Type B pancreatic cell (in vitro differentiated cells): ENCODE results near the gene FOXRED2. TPM values are rescaled to one million over a fixed set of nuclear protein-coding genes. Genes with fewer than 3 reads are reported as not detected.

ENCODE experiments used
- DNase-seq: peaks from one replicate; pipeline ENCODE4 v3.0.0; 2021; ENCODE audit warnings: mixed read lengths; ENCODE audit not compliant: unreplicated experiment; ENCODE audit errors: extremely low spot score
- H3K27ac Mint-ChIP-seq: 2 replicates; pipeline ENCODE4 v1.8.0; 2021; ENCODE audit warnings: mild to moderate bottlenecking, mixed read lengths
- H3K27me3 Mint-ChIP-seq: 2 replicates; pipeline ENCODE4 v1.8.0; 2021; ENCODE audit warnings: mixed read lengths
- H3K36me3 Mint-ChIP-seq: 2 replicates; pipeline ENCODE4 v1.8.0; 2021; ENCODE audit warnings: mixed read lengths
- H3K4me1 Mint-ChIP-seq: one replicate; pipeline ENCODE4 v1.8.0; 2021; ENCODE audit warnings: mixed read lengths; ENCODE audit not compliant: unreplicated experiment
- H3K4me3 Mint-ChIP-seq: 2 replicates; pipeline ENCODE4 v1.8.0; 2021; ENCODE audit warnings: mild to moderate bottlenecking, mixed read lengths
- H3K9me3 Mint-ChIP-seq: 2 replicates; pipeline ENCODE4 v1.8.0; 2021; ENCODE audit warnings: mixed read lengths
- total RNA-seq: library from RNA; stranded (reverse); gene quantifications from 2 replicates; pipeline ENCODE4 v1.2.1, GENCODE V29; 2021; ENCODE audit warnings: low replicate concordance
- TF ChIP-seq, protein P1 (sequence below): fragments of 200-600 bp; sonication (generic); conservative IDR thresholded peaks from 2 replicates; pipeline ENCODE4 v1.5.0; 2021; ENCODE audit warnings: antibody characterized with exemption, mild to moderate bottlenecking

FOXRED2 gene
- total RNA-seq, 1 donor from 2014 or later, result 38.8 TPM

DNA sequence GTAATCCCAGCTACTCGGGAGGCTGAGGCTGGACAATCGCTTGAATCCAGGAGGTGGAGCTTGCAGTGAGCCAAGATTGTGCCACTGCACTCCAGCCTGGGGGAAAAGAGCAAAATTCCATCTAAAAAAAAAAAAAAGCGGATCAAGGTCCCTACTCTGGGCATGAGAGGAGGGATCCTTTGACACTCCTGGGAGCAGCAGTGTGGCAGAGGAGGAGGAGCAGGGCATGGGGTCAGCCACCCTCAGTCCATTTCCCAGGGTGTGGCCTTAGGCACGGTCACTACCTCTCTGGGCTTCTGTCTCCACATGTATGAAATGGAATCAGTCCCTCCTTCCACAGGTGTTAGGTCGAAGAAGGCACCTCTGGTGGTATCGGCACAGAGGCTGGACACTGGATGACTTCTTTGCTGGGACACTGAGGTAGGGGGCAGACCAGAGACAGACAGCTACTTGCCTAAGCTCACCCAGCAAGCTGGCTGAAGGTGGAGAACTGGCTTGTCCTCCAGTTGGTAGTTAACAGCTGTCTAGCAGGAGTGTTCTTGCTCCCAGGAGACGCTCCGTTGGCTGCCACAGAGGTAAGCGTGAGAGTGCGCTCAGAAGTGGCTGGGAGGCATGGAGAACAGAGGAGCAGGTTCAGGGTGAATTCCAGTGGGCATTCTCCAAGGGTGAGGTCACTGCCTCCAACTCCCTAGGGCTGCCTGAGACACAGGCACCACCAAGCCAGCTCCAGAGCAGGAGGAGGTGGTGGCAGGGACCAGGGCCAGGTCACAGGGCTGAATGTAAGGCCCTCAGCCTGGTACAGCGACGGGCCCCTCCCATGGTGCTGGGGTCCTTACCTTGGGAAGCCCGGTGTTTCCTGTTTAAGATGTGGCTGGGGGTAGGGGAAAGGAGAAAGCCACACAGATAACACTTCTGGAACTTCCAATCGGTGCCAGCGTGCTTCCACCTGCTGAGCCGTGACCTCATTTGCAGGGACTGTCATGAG, 44.9 kb downstream of the FOXRED2 start:
- peak overlapping the region; percentile 97 for H3K27ac Mint-ChIP-seq
- no peaks in the 10 kb centered on the region for H3K9me3 Mint-ChIP-seq
- TF ChIP-seq, protein P1, sequence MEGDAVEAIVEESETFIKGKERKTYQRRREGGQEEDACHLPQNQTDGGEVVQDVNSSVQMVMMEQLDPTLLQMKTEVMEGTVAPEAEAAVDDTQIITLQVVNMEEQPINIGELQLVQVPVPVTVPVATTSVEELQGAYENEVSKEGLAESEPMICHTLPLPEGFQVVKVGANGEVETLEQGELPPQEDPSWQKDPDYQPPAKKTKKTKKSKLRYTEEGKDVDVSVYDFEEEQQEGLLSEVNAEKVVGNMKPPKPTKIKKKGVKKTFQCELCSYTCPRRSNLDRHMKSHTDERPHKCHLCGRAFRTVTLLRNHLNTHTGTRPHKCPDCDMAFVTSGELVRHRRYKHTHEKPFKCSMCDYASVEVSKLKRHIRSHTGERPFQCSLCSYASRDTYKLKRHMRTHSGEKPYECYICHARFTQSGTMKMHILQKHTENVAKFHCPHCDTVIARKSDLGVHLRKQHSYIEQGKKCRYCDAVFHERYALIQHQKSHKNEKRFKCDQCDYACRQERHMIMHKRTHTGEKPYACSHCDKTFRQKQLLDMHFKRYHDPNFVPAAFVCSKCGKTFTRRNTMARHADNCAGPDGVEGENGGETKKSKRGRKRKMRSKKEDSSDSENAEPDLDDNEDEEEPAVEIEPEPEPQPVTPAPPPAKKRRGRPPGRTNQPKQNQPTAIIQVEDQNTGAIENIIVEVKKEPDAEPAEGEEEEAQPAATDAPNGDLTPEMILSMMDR, result no peak
- no peaks in the 10 kb centered on the region for H3K27me3 Mint-ChIP-seq
- no peak for DNase-seq
- no peaks in the 10 kb centered on the region for H3K36me3 Mint-ChIP-seq
- H3K4me3 Mint-ChIP-seq, result no peak overlapping the region
- peaks cover 11% of the 10 kb centered on the region for H3K4me1 Mint-ChIP-seq

DNA sequence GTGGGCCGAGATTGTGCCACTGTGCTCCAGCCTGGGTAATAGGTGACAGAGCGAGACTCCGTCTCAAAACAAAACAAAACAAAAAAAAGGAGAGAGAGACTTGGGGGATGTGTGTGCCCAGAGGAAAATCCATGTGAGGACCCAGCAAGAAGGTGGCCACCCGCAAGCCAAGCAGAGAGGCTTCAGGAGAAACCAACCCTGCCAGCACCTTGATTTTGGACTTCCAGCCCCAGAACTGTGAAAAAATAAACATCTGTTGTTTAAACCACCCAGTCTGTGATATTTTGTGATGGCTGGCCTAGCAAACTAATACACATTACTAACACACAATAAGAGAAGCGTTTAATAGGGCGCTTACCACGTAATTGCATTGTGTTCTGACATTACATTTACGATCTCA, 46.6 kb downstream of the FOXRED2 start:
- TF ChIP-seq, protein P1, result no peak
- peak overlapping the region; percentile 82 for H3K27ac Mint-ChIP-seq
- H3K36me3 Mint-ChIP-seq, result no peaks in the 10 kb centered on the region
- H3K4me1 Mint-ChIP-seq, result peaks cover 11% of the 10 kb centered on the region
- H3K4me3 Mint-ChIP-seq, result no peak overlapping the region
- H3K9me3 Mint-ChIP-seq, result no peaks in the 10 kb centered on the region
- H3K27me3 Mint-ChIP-seq, result no peaks in the 10 kb centered on the region
- DNase-seq, result no peak

DNA sequence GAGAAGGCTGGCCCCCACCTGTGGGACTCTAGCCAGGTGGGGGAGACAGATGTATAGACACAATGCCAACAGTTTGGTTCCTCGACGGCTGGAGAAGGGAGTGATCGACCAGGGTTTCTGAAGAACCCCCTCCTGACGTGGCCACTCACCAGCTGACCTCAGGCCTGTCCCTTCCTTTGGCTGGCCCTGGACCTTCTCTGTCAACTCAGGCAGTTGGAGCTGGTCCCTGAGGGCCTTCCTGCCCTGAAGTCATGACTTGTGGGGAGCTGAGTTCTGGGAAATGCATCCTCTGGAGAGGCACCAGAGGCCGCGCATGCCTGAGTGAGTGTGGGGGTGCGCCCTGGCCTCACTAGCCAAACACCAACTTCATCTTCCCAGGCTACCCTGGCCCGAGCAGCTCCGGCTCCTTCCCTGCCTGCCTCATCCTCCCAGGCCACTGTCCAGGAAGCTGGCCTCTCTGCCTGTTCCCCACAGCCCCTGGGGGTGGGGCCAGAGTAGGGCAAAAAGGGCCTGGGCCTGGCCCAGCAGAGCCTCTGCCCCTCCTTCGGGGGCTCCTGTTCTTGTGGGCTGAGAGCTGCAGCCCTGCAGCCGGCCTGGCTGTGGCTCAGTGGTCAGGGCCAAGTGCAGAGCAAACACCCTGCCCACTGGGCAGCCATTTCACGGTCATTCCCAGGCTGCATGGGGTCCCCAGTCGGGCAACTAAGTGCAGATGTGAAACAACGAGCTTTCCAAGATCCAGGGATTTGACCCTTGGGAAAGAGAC, 49.0 kb downstream of the FOXRED2 start:
- DNase-seq, result no peak
- no peak overlapping the region for H3K4me3 Mint-ChIP-seq
- no peaks in the 10 kb centered on the region for H3K27me3 Mint-ChIP-seq
- H3K9me3 Mint-ChIP-seq, result no peaks in the 10 kb centered on the region
- no peak overlapping the region for H3K27ac Mint-ChIP-seq
- H3K36me3 Mint-ChIP-seq, result no peaks in the 10 kb centered on the region
- peaks cover 11% of the 10 kb centered on the region for H3K4me1 Mint-ChIP-seq
- TF ChIP-seq, protein P1, result no peak

DNA sequence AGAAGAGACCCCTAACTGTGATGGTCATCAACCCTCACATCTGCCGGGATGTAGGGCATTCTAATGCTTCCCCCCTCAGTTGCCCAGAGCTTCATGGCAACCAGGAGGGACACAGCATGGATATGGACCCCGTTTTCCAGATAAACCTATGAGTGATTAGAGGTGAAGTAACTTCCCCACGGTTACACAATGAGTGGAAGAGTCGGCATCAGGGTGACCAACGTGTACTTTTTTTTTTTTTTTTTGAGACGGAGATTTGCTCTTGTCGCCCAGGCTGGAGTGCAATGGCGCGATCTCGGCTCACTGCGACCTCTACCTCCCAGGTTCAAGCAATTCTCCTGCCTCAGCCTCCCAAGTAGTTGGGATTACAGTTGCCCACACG, 50.4 kb downstream of the FOXRED2 start:
- peak overlapping the region; percentile 79 for H3K27ac Mint-ChIP-seq
- H3K36me3 Mint-ChIP-seq, result no peaks in the 10 kb centered on the region
- H3K4me3 Mint-ChIP-seq, result peak overlapping the region; percentile 4
- peaks cover 9% of the 10 kb centered on the region for H3K4me1 Mint-ChIP-seq
- H3K9me3 Mint-ChIP-seq, result no peaks in the 10 kb centered on the region
- TF ChIP-seq, protein P1, result no peak
- H3K27me3 Mint-ChIP-seq, result no peaks in the 10 kb centered on the region
- DNase-seq, result no peak

DNA sequence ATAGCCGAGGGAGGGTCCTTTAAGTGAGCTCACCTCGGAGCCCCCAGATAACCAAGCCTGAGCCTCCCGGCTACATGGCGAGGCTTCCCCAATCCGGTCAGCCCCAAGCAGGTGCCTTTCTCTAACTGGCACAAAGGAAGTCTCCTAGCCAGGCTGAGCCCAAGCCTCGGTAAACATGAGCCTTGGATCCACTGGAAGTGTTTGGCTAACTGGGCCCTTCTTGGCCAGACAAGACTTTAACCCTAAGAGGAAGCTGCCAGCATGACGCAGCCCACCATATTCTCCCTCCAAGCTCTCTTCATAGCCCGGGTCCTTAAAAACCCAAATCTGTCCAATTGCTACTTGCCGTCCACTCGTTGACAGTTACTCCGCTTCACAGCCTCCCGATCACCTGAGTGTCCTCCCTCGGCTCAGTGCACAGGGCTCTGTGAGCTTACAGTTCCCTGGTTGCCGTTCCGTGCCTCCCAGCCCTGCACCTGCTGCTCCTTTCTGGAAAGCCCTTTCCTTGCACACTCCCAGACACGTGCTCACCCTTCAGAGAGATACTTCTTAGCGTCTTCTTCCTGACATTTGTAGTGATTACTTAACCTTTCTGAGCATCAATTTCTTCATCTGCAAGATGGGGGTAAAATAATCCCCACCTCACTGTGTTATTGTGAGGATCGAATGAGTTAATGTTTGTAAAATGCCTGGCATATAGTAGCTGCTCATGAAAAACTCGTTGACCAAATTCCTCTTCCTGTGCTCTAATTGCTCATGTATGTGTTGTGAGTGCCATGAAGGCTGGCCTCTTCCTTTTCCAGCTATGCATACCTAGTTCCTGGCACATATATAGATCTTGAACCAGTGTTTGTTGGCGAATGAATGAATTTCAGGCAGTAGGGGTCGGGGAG, 51.0 kb downstream of the FOXRED2 start:
- Mint-ChIP-seq H3K4me3 (peak overlapping the region; percentile 77), H3K36me3 (no peaks in the 10 kb centered on the region), H3K9me3 (no peaks in the 10 kb centered on the region), H3K4me1 (peaks cover 9% of the 10 kb centered on the region), H3K27ac (peak overlapping the region; percentile 79), H3K27me3 (no peaks in the 10 kb centered on the region)
- TF ChIP-seq, protein P1, result no peak
- no peak for DNase-seq
